GM12878 (cell line): Measurements from ENCODE around the gene PCDH11X. TPM values are rescaled to one million over a fixed set of nuclear protein-coding genes. Genes with fewer than 3 reads are reported as not detected.
"Not testable (repeated sequence)": the region's sequence is repeated elsewhere in the genome, so short reads cannot be mapped to it uniquely, and the experiment has no call there.

ENCODE experiments used
- ATAC-seq: fragments of 200-7000 bp; cut with Tn5 transposase; 3 replicates; pipeline ENCODE4 v1.9.1; 2020; ENCODE audit warnings: mild to moderate bottlenecking, moderate library complexity
- Bru-seq: library from RNA; stranded (reverse); fragments of 400-500 nt; gene quantifications from one replicate; lab custom pipeline; 2021; lab: Mats Ljungman, UMichigan
- BruChase-seq, 2 experiments: library from RNA; stranded (reverse); fragments of 400-500 nt; gene quantifications; one replicate each; lab custom pipeline; 2021; lab: Mats Ljungman, UMichigan
- BruUV-seq: library from RNA; stranded (reverse); fragments of 400-500 nt; replicated peaks from 2 replicates; lab custom pipeline; 2021; lab: Mats Ljungman, UMichigan
- CTCF ChIA-PET: fragments of 300-600 bp; sonication (Branson Sonifier 250); formaldehyde crosslinking; extraction: SDS; loops from one replicate; lab custom pipeline; 2021; ENCODE audit warnings: inconsistent platforms; lab: Yijun Ruan, JAX
- POLR2A ChIA-PET: fragments of 350-600 bp; formaldehyde crosslinking; extraction: SDS; loops from one replicate; lab custom pipeline; 2021; ENCODE audit warnings: inconsistent platforms; lab: Charles Lee
- RAD21 ChIA-PET: fragments of 300-600 bp; sonication (Branson Sonifier 250); formaldehyde crosslinking; loops from one replicate; lab custom pipeline; 2023; ENCODE audit warnings: antibody characterized with exemption; ENCODE audit not compliant: unreplicated experiment; lab: Charles Lee
- SMC1A ChIA-PET: fragments of 300-600 bp; sonication (Branson Sonifier 250); formaldehyde crosslinking; loops from one replicate; lab custom pipeline; 2023; ENCODE audit not compliant: unreplicated experiment, uncharacterized antibody; lab: Charles Lee
- DNase-seq: peaks from one replicate; pipeline ENCODE4 v3.0.0-alpha.2; 2011; ENCODE audit warnings: low read depth, low spot score
- FAIRE-seq: peaks from 3 replicates; lab custom pipeline; 2011; peaks lifted over from hg19 to GRCh38; lab: Jason Lieb, UNC
- H2AFZ ChIP-seq: 2 replicates; pipeline ENCODE4 v1.6.0; 2011; ENCODE audit warnings: low read depth, low read length, control low read depth; ENCODE audit not compliant: control insufficient read depth
- H3K27ac ChIP-seq: 2 replicates; pipeline ENCODE4 v1.5.1; 2011; ENCODE audit warnings: control low read depth; ENCODE audit not compliant: control insufficient read depth, insufficient read depth
- H3K27me3 ChIP-seq, 2 experiments: replicated peaks in 1 of 2; 2 replicates each; pipeline versions ENCODE4 v1.6.0 to v1.6.1; 2011; ENCODE audit warnings: low read length in 1 of 2; ENCODE audit not compliant: control insufficient read depth in 2 of 2, insufficient read depth in 2 of 2
- H3K36me3 ChIP-seq, 2 experiments: 2 replicates each; pipeline ENCODE4 v1.5.1; 2011; ENCODE audit warnings: low read length in 1 of 2; ENCODE audit not compliant: control insufficient read depth in 2 of 2, insufficient read depth in 2 of 2
- H3K4me1 ChIP-seq: 2 replicates; pipeline ENCODE4 v1.6.1; 2011; ENCODE audit warnings: mild to moderate bottlenecking, low read length, moderate library complexity, mixed read lengths; ENCODE audit not compliant: control insufficient read depth, insufficient read depth
- H3K4me2 ChIP-seq: 2 replicates; pipeline ENCODE4 v1.6.0; 2011; ENCODE audit warnings: control low read depth; ENCODE audit not compliant: control insufficient read depth, insufficient read depth
- H3K4me3 ChIP-seq: fragments of 200-600 bp; sonication (generic); 2 replicates; pipeline ENCODE4 v1.5.1; 2016
- H3K79me2 ChIP-seq: 2 replicates; pipeline ENCODE4 v1.6.0; 2011; ENCODE audit warnings: low read length; ENCODE audit not compliant: control insufficient read depth, insufficient read depth
- H3K9ac ChIP-seq: 2 replicates; pipeline ENCODE4 v1.8.0; 2011; ENCODE audit warnings: low read length, control low read depth, mixed read lengths; ENCODE audit not compliant: control insufficient read depth, insufficient read depth
- H3K9me3 ChIP-seq: replicated peaks from 3 replicates; pipeline ENCODE4 v1.5.1; 2011; ENCODE audit warnings: mild to moderate bottlenecking, low read length; ENCODE audit not compliant: control insufficient read depth, insufficient read depth
- H4K20me1 ChIP-seq: 2 replicates; pipeline ENCODE4 v1.6.0; 2011; ENCODE audit not compliant: control insufficient read depth, insufficient read depth
- WGBS: methylation state at CpG from one replicate; pipeline ENCODE4 v1.1.6; 2016; ENCODE audit warnings: low lambda C conversion rate; ENCODE audit not compliant: insufficient replicate concordance, insufficient coverage; ENCODE audit errors: missing lambda C conversion rate; 5-methylcytosine and 5-hydroxymethylcytosine counted together
- in situ Hi-C: fragments of 300-500 bp; cut with MboI; formaldehyde crosslinking; loops from 9 replicates; pipeline ENCODE4 v1.14.3; 2018; ENCODE audit warnings: mixed read lengths
- intact Hi-C: fragments of 100-400 bp; cut with micrococcal nuclease; formaldehyde crosslinking; loops from one replicate; pipeline ENCODE4 v1.14.2; 2022; ENCODE audit not compliant: unreplicated experiment
- long read RNA-seq, 2 experiments: library from polyadenylated mRNA; unstranded; transcript quantifications; one replicate each; pipeline ENCODE4 v2.0.0, GENCODE V29; 2019 to 2020
- polyA minus RNA-seq, 3 experiments: library from RNA; depleted of rRNA, polyadenylated mRNA; stranded (reverse); fragments of >200 nt; gene quantifications; 2 replicates each; pipeline ENCODE4 v1.2.3, GENCODE V29; 2011
- polyA plus RNA-seq, 11 experiments: library from polyadenylated mRNA; depleted of rRNA in 4 of 11; unstranded in 6 of 11; stranded (reverse) in 5 of 11; fragments of >200 nt; fragmentation: Nextera tagmentation in 4 of 11; fragmentation: Illumina TruSeq in 1 of 11; extraction: Ambion mirVana in 4 of 11; extraction: Trizol in 1 of 11; gene quantifications; 1 replicate in 1 of 11; 2 replicates in 10 of 11; pipeline versions ENCODE4 v1.2.1 to v1.2.3, GENCODE V29; 2011 to 2016; ENCODE audit warnings: inconsistent platforms in 2 of 11, missing spikeins in 2 of 11, low read depth in 1 of 11
- total RNA-seq, 4 experiments: library from RNA; depleted of rRNA in 3 of 4; stranded (reverse); fragments of >200 nt in 3 of 4; fragmentation: Illumina TruSeq in 1 of 4; extraction: Trizol in 1 of 4; gene quantifications; 2 replicates each; pipeline versions ENCODE4 v1.2.1 to v1.2.3, GENCODE V29; 2013 to 2021

PCDH11X gene
- total RNA-seq (2013; cell fraction: nucleolus; rRNA removed) = not detected in 2 replicates
- not detected in 2 replicates for total RNA-seq (2014; rRNA removed)
- total RNA-seq (2014; rRNA removed; fragmentation: Illumina TruSeq; extraction: Trizol) = not detected in 2 replicates
- total RNA-seq (2021) = not detected in 2 replicates
- not detected for polyA plus RNA-seq (2011; ENCODE audit: low read depth)
- not detected in 2 replicates for polyA plus RNA-seq (2011; rRNA removed)
- polyA plus RNA-seq (2011; cell fraction: cytosol; rRNA removed) = not detected in 2 replicates
- polyA plus RNA-seq (2011; cell fraction: nucleus; rRNA removed) = 0.03 TPM in 1 of 2 replicates, not detected in the other
- not detected in 2 replicates for polyA plus RNA-seq (2012)
- polyA plus RNA-seq (2014; fragmentation: Illumina TruSeq; extraction: Trizol) = not detected in 2 replicates
- polyA plus RNA-seq (2014; fragmentation: Nextera tagmentation; extraction: Ambion mirVana) = not detected
- polyA plus RNA-seq (2014; rRNA removed) = not detected in 2 replicates
- under 1 TPM in 1 of 2 experiments, not detected in 1; 0.03 TPM for polyA plus RNA-seq (2016; fragmentation: Nextera tagmentation; extraction: Ambion mirVana)
- polyA minus RNA-seq (2011; rRNA and poly(A)+ RNA removed) = not detected in 2 replicates
- polyA minus RNA-seq (2011; cell fraction: cytosol; rRNA and poly(A)+ RNA removed) = not detected in 2 replicates
- not detected in 2 replicates for polyA minus RNA-seq (2011; cell fraction: nucleus; rRNA and poly(A)+ RNA removed)
- Bru-seq, nascent RNA = percentile 0 among the genes with signal in this experiment
- not detected for BruChase-seq, experiment 1, labeled RNA remaining after a 6-hour chase
- not detected for BruChase-seq, experiment 2, labeled RNA remaining after a 2-hour chase
- long read RNA-seq, experiment 1 = 0 reads
- long read RNA-seq, experiment 2, partial matches to known transcripts = 0 of 1 reads
- long read RNA-seq, experiment 2, other reads (novel, unspliced or antisense) = 1 of 1 reads

DNA sequence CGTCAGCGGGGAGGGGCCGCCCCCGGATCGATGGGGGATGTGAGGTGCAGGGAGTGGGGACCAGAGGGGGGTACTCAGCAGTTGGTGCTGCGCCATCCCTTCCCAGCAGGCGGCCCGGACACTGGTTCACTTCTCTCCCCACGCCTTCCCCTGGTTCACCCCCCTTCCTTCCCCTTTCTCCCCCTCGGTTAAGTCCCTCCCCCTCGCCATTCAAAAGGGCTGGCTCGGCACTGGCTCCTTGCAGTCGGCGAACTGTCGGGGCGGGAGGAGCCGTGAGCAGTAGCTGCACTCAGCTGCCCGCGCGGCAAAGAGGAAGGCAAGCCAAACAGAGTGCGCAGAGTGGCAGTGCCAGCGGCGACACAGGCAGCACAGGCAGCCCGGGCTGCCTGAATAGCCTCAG, at the start of gene PCDH11X:
Gene PCDH11X, plus strand, starts transcription at position 241 of the 400 bp plus-strand sequence. CDS start 56,130 bp downstream, outside the sequence.
- H2AFZ ChIP-seq, RAD21 ChIA-PET, SMC1A ChIA-PET, H3K4me3 ChIP-seq, H3K9me3 ChIP-seq, intact Hi-C loops, H3K27ac ChIP-seq, BruUV-seq, H3K4me1 ChIP-seq, H3K27me3 ChIP-seq, ATAC-seq, H3K36me3 ChIP-seq, H4K20me1 ChIP-seq, H3K9ac ChIP-seq, DNase-seq, POLR2A ChIA-PET, FAIRE-seq, H3K79me2 ChIP-seq, H3K4me2 ChIP-seq, in situ Hi-C loops, CTCF ChIA-PET: not testable (repeated sequence)
- WGBS = no CpG with 5 or more reads among the region's 24 CpGs

GRCh38 chrX:91747446-91747845, 31.7 kb upstream of the PCDH11X start:
- H3K4me3 ChIP-seq, H3K36me3 ChIP-seq, SMC1A ChIA-PET, H3K4me2 ChIP-seq, POLR2A ChIA-PET, FAIRE-seq, H3K27ac ChIP-seq, CTCF ChIA-PET, in situ Hi-C loops, H4K20me1 ChIP-seq, DNase-seq, H3K9me3 ChIP-seq, BruUV-seq, H3K4me1 ChIP-seq, RAD21 ChIA-PET, H3K79me2 ChIP-seq, H3K9ac ChIP-seq, intact Hi-C loops, H2AFZ ChIP-seq, H3K27me3 ChIP-seq, ATAC-seq: not testable (repeated sequence)
- WGBS = no CpG with 5 or more reads among the region's 4 CpGs

DNA sequence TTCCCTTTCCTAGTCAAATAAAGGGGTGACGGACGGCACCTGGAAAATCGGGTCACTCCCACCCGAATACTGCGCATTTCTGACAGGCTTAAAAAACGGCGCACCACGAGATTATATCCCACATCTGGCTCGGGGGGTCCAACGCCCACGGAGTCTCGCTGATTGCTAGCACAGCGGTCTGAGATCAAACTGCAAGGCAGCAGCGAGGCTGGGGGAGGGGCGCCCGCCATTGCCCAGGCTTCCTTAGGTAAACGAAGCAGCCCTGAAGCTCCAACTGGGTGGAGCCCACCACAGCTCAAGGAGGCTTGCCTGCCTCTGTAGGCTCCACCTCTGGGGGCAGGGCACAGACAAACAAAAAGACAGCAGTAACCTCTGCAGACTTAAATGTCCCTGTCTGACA, 26.2 kb upstream of the PCDH11X start:
- H3K79me2 ChIP-seq, H3K27me3 ChIP-seq, in situ Hi-C loops, H2AFZ ChIP-seq, H3K9ac ChIP-seq, ATAC-seq, H3K36me3 ChIP-seq, CTCF ChIA-PET, H3K4me3 ChIP-seq, intact Hi-C loops, H4K20me1 ChIP-seq, H3K4me2 ChIP-seq, H3K27ac ChIP-seq, BruUV-seq, SMC1A ChIA-PET, FAIRE-seq, H3K9me3 ChIP-seq, DNase-seq, H3K4me1 ChIP-seq, RAD21 ChIA-PET, POLR2A ChIA-PET: not testable (repeated sequence)
- 75% methylated on average over 17 of the region's 17 CpGs for WGBS
